HG03342 (cell line): ENCODE measurements around the gene NOTCH1.
"Not testable (repeated sequence)": the region's sequence is repeated elsewhere in the genome, so short reads cannot be mapped to it uniquely, and the experiment has no call there.

ENCODE experiments used
- ATAC-seq: cut with Tn5 transposase; IDR thresholded peaks from one replicate; pipeline ENCODE4 v1.9.1; 2021; ENCODE audit warnings: mild to moderate bottlenecking, moderate library complexity; ENCODE audit not compliant: unreplicated experiment

Gene NOTCH1

DNA sequence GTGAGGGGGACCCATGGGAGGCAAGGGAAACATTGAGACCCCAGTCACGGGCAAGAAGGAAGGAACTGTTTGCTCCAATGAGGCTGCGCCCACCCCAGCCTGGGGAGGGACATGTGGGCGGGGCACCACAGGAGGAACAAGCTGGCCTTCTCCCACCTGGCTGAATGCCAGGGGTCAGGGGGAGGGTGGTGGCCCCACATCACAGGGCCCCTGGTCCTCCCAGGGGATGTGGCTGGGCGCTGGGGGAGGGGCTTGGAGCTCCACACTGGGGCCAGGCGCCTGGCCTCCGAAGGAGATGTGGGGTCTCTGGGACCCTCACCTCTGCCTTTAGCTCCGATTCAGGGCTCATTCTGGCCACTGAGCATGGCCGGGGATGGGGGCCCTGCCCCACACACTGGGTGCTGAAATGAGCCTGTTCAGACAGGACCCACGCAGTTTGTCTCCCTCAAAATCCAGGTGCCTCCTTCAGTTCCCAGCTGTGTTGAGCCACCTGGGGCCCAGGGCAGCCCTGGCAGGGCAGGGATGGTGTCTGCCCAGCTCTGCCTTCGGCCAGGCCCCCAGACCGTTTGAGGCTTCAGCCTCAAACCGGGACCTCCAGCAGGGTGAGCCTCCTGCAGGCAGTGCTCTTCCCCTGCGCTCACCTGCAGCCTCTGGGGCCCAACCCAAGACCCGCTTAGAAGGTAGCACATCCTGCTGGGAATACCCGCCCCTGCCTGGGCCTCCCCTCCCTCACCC, 33.2 kb upstream of the NOTCH1 start:
- no peak for ATAC-seq

DNA sequence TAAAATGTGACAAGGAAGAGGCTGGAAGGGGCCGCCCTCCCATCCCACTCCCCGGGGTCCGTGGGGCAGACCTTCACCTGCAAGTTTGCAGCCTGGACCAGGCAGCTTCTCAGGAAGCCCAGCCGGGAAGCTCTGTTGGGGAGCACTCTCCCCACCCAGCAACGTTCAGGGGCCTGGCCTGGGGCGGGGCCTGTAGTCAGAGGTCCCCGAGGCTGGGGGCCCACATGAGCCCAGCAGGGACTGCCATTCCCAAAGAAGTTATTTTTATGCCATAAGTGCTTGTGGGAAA, 32.7 kb upstream of the NOTCH1 start:
- ATAC-seq = no peak

DNA sequence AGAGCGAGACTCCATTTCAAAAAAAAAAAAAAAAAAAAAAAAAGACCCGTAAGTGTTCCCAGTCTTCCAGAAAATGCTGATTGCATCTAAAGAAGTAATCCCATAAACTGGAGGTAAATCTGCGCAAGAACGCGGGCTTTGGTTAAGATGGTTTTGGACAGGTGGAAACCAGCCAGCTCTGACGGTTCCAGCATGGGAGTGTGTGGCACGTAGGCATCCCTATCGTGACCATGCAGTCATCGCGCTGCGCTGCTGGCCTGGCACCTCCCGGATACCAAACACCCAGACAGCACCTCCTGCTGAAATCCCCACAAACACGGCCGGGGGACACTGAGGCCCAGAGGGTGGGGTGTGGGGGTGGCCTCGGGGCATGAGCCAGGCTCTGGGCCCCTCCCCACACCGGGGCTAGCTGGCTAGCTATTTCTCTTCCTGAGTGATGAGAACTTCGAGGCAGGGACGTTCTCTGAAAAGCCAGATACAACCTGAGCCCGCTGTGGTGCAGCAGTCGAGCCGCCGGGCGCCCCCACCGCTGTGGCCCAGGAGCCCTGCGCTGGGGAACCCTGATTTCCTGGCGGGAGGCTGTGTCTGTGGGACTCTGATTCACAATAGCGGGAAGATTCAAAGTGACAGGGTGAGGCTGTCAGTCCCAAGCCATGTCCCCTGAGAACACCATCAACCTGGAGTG, 32.2 kb upstream of the NOTCH1 start:
- ATAC-seq = no peak

DNA sequence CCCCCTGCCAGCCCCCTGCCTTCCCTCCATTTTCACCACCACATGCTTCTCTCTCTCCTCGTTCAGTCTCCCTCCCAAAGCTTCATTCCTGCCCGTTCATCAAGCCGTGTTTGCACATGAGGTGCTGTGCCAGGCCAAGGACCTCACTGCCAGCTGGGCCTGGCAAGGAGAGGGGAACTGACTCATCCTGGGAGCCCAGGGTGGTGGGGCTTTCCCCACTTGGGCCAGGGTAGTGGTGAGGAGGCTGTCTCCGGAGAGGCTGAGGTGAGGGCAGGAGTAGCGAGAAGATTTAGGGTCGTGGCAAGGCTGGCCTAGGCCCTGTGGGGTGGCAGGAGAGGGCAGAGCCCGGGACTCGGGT, 30.4 kb upstream of the NOTCH1 start:
- ATAC-seq = no peak

DNA sequence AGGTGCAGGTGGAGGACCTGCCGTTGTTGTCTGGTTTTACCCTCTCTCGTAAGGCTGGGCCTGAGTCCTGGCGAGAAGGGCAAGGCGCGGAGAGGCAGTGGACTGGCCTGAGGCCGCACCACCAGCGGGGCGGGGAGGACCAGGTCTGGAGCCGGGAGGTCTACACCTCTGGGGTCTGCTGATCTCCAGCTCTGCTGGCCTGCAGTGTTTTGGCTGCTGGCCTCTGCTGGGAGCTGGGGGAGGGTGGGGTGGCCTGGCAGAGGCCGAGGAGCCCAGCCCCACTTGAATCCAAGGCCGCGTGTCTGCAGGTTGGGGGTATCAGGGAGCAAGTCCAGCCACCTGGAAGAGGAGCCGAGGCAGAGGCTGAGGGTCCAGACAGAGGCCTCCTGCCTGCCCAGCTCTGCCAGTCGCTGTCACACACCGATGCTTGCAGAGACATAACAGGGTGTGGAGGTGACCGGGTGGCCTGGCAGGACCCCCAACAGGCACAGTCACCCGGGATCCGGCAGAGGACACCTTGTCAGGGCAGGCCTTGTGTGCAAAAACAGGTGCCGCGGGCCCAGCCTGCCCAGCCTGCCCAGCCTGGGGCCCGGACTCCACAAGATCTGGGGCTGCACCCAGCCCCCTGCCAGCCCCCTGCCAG, 29.9 kb upstream of the NOTCH1 start:
- ATAC-seq = no peak

DNA sequence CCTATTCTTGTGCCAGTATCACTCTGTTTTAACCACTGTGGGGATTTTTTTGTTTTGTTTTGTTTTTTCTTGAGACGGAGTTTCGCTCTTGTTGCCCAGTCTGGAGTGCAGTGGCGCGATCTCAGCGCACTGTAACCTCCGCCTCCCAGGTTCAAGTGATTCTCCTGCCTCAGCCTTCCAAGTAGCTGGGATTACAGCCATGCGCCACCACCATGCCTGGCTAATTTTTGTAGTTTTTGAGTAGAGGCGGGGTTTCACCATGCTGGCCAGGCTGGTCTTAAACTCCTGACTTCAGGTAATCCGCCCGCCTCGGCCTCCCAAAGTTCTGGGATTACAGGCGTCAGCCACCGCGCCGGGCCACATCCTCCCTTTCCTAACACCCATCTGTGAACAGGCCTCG, 28.8 kb upstream of the NOTCH1 start:
- not testable (repeated sequence) for ATAC-seq

DNA sequence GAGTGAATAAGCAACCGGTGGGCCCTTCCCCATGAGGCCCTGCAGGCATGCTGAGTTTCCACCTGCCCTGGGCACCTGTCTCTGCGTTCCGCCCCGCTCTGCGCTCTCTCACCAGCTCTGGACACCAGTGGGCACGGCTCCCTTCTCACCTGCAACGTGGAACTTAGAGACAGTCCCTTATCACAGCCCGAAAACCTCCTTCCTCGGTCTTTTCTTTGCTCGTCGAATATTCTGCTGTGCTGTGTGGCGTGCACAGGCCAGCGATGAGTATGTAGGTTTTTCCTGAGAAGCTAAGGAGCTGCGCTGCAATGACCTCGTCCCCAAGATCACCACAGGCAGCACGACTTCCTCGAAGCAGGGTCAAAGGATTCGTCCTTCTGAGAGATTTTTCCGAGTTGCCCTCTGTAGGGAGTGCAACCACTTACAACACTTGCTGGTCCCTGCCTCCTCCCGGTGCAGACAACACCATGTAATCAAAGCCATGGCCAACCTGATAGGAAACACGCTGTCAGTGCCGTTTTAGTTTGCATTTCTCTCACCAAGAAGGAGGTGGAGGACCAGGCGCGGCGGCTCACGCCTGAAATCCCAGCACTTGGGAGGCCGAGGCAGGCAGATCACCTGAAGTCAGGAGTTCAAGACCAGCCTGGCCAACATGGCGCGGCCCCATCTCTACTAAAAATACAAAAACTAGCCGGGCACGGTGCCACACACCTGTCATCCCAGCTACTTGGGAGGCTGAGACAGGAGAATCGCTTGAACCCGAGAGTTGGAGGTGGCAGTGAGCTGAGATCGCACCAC, 27.2 kb upstream of the NOTCH1 start:
- no peak for ATAC-seq

DNA sequence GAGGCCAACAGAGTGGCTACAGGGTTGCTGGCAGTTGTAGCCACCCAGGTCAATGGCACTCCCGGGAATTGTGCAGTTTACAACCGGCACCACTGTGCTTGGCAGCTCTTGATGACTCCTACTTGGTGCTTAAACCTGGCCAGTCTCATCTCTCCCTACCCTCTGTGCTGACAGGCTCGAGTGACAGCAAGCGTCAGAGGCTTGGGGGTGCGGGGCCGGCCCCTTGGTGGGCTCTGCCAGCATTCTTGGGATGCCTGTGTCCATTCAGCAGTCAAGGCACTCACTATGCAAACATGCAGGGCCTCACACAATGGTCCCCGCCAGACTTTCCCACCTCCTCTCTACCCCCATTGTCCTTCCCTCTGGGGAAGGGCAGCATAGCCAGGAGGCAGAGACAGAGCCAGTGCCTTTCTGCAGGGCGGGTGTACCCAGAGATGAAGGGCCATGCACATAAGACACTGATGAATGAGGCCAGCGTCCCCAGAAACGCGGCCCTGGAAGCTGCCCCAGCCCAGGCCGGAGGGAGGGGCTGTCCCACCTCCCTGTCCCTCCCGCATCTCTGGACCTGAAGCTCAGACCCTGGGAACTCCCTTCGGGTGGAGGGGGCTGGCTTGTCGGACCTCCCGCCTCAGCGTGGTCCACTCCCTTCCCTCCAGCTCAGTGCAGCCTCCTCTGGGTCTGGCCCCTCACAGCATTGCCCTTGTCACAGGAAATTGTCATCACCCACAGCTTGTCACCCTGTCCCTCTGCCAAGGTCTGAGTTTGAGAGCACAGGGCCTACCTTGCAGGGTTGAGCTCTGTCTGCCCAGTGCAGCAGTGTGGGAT, 26.4 kb upstream of the NOTCH1 start:
- ATAC-seq = no peak

DNA sequence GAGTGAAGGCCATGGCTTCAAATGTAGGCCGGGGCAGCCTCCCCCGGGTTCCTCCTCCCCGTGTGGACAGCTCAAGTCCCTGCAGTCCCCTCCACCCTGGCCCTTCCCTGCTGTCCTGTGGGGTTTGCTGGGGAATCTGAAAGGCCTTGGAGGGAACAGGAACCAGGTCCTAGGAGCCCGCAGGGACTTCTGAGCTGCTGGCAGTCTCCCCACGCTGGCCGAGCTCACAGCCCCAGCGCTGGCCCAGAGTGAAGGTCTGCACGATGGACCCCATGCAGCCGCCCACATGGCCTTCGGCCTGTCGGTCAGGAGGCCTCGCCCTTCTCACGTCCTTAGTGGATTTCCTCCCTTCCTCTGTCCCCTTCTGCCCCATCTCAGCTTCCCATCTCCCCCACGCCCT, 25.7 kb upstream of the NOTCH1 start:
- no peak for ATAC-seq

DNA sequence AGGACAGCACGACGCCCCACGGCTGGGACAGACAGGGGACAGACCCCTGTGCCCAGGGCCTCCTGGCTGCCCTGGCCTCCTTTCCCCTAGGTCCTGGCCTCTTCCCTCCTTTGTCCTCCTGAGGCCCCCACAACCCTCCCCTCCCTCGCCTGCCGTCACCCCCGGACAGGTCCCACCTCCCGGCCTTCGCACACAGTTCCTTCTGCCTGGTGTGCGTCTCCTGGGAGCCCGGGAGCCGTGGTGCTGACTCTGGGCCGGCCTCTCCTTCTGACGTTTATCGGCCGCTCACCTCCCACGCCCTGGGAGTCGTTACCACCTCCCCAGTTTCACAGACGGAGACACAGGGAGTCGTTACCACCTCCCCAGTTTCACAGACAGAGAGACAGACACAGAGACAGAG, 25.1 kb upstream of the NOTCH1 start:
- no peak for ATAC-seq

DNA sequence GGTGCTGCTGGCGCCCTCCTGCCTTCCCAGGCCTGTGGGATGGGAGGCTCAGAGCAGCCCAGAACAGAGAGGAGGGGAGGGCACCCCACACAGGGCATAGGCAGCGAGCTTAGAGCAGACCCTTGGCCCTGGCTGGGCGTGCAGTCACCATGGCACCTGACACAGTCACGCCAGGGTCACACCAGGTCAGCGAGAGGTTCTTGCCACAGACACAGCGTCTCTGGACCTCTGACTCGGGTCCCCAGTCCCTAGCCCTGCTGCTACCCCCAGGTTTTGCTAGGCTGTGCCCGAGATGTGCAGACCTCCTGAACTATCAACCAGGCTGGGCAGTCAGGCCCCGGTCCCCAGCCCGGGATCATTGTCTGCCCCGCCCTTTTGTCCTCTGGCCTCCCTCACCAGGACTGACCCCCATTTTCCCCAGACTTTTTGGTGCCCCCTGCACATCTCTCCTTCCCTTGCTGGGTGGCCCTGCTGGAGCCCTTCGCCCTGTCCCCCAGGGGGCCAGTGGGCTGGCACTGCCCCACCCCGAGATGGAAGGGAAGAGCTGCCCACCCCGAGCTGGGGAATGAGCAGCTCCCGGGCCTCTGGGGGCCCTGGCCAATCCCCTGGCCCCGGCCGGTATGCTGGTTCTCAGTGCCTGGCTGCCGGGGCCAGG, 24.5 kb upstream of the NOTCH1 start:
- ATAC-seq = no peak

DNA sequence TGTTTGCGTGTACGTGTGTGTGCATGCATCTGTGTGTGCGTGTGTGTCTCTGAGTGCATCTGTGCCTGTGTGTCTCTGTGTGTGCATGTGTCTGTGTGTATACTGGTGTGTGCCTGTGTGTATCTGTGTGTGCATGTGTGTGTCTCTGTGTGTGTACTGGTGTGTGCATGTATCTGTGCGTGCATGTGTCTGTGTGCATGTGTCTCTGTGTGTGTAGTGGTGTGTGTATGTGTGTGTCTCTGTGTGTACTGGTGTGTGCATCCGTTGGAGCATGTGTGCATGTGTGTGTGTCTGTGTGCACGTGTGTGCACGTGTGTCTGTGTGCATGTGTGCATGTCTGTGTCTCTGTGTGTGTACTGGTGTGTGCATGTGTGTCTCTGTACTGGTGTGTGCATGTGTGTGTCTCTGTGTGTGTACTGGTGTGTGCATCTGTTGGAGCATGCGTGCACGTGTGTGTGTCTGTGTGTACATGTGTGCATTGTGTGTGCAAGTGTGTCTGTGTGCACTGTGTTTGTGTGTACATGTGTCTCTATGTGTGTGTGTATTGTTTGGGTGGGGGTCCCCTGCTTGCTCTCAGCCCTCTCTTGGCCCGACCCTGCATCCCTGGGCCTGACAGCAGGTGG, 23.8 kb upstream of the NOTCH1 start:
- ATAC-seq = no peak

DNA sequence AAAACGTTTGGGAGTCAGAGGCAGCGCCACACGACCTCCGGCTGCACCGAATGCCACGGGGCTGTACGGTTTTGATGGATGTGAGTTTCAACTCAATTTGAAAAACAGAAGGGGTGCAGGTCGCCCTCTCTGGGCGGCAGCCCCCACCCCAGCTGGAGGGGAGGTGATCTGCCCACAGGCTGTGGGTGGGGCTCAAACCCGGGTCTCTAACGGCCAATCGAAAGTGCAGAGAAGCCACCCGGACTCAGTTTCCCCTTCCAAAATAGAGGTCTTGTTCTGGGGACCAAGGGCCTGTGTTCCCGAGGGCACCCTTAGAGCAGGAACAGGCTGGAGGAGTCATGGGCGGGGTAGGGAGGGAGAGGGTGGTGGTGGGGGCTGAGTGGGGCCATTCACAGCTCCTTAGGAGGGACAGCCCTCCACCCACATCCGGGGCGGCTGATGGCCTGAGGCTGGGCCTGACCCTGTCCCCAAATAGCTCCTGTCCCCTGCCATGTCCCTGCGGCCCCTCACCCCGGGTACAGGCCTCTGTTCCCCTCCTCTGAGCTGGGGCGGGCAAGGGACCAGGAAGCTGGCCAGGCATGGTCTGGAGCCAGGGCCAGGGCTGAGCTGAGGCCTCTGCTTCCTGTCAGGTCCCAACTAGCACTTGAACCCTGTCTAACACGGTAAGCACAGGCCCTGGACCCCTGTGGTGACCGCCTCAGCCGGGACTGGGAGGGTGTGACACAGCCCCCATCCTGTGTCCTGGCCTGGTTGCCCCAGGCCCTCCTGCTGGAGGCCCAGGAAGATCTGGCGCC, 22.6 kb upstream of the NOTCH1 start:
- ATAC-seq = no peak

DNA sequence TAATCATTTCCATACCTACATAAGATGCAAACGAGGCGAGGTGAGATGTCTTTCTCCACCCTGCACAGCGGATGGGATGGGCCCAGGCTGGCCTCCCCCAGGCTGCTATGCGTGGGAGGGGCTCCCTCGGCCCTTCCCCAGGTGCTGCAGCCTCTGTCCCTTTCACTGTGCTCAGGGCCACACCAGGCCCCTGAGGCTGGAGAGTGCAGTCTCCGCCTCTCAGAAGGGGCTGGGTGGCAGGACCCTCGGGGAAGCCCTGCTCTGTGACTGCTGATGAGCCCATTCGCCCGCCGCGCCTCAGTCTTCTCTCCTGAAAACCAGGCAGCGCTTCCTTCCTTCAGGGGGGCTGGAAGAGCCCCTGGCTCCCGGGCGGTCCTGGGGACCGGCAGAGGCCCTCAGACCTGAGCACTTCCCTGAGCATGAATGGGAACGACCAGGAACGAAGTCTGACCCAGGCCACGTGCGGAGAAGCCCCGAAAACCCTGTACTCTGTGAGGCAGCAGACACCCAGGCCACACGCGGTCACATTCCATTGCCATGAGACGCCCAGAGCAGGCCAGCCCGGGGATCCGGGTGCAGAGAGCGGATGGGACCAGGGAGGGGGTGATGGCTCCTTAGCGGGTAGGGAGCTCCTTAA, 21.9 kb upstream of the NOTCH1 start:
- ATAC-seq = no peak

DNA sequence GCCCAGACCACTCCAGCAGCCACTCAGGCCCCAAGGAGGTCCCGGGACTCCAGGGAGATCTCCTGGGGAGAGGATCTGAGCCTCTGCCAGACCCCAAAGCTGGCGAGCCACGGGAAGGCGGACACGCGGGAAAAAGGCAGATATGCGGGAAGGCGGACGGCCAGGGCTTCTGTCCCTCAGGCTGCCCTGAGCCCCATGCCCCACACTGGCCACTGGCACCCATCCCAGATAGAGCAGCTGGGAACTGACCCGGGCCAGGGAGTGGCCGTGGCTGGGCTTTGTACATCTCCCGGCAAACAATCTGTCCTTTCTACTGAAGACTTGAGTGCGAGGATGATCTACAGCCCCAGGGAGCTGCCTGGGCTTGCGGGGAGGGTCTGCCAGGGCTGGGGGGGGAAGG, 21.1 kb upstream of the NOTCH1 start:
- no peak for ATAC-seq

DNA sequence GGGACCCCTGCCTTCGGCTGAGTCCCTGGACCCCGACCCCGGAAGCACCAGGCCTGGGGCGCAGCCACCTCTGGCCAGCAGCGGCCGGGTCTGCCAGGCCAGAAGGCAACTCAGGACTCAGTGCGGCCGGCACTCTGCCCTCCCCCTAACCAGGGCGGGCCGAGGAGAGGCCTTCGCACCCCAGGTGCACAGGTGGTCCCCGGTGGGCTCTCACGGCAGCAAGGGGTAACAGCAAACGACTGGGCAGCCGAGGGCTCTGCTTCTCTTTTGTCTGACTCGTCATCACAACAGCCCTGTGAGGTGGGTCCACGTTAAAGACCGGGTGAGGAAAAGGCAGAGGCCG, 20.7 kb upstream of the NOTCH1 start:
- no peak for ATAC-seq

DNA sequence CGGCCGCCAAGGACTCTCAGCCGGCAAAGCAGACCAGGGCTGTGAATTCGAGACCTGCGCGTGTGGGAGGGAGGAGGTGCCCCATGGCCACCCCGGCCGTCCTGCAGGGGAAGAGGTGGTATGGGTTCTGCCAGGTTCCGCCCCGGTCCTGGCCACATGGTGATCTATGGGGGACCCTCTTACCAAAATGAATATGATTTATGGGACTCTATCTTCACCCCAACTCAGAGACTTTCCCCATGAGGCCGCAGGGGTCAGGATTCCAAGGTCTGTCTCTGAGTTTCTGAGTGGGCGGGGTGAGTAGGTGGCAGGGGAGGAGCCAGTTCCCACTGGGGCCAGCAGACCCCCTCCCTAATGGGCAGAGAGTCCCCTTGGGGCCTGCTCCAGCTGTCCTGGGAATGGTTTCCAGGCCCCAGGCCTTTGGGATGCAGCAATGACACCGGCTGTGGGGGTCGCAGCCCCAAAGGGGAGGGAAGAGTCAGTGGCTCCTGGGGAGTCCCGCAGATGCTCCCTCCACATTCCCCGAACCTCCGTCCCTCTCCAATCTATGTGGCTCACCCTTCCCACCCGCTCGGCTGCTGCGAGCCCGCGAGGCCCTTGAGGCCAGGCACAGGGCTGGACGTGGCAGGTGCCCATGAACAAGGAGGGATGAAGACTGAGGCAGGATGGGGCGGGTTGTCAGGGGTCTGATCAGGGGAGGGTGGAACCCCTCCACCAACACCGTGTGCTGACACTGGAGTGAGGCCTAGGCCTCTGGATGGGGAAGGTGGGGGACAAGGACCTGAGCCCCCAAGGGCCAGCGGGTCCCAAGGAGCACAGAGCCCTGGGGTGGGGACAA, 20.1 kb upstream of the NOTCH1 start:
- ATAC-seq = no peak
